Mammary epithelial cell (primary cell): ENCODE measurements around the gene MEGF11.

ENCODE experiments used
- CTCF ChIP-seq, 2 donors: IDR thresholded peaks in 1 of 2; conservative IDR thresholded peaks in 1 of 2; 2 replicates each; pipeline ENCODE4 v1.5.1; 2011 to 2012; ENCODE audit warnings: inconsistent platforms in 2 of 2, low read length in 2 of 2, mild to moderate bottlenecking in 2 of 2, control low read depth in 1 of 2, low read depth in 1 of 2; ENCODE audit not compliant: insufficient read depth in 1 of 2; ENCODE audit errors: extremely low read depth in 1 of 2
- EZH2 ChIP-seq: IDR thresholded peaks from 2 replicates; pipeline ENCODE4 v1.6.1; 2012; ENCODE audit warnings: low read length, inconsistent platforms, borderline replicate concordance

GRCh38 chr15:66163553-66163952 is 90.0 kb downstream of the MEGF11 start:
- TF ChIP-seq CTCF (conservative IDR thresholded peaks at IDR 0.05 in 1 of 2, IDR thresholded peaks at IDR 0.05 in 1 of 2; ENCODE audit: extremely low read depth in 1 of 2, insufficient read depth in 1 of 2, low read depth in 1 of 2, low read length in 2 of 2) (no peak), EZH2 (no peak)
